ENCODE data around the gene ISG15. TPM values are rescaled to one million over a fixed set of nuclear protein-coding genes. Genes with fewer than 3 reads are reported as not detected.

ISG15 gene
- total RNA-seq, 2 experiments from 2014 or later: 385 to 413 TPM

DNA sequence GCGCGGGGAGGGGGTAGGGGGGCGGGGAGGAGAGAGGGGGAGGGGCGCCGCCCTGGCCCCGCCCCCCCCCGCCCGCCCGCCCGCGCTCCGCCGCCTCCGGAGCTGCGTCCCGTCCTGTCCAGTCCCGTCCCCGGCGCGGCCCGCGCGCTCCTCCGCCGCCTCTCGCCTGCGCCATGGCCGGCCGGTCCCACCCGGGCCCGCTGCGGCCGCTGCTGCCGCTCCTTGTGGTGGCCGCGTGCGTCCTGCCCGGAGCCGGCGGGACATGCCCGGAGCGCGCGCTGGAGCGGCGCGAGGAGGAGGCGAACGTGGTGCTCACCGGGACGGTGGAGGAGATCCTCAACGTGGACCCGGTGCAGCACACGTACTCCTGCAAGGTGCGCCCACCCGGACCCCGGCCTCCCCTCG lies 6.7 kb downstream of the ISG15 start, which contains the start of gene AGRN:
Gene AGRN, plus strand, starts transcription at position 121 of the 405 bp plus-strand sequence. Its CDS starts 53 bp downstream, at position 174.
- Mint-ChIP-seq H3K27me3 (ENCODE audit: low read depth) (peaks cover 4% of the 10 kb centered on the region), H3K9me3 (ENCODE audit: insufficient read depth) (peaks cover 4% of the 10 kb centered on the region), H3K4me3 (peak within 1 kb of the TSS; percentile 65), H3K4me1 (ENCODE audit: low read depth) (peaks cover 34% of the 10 kb centered on the region), H3K27ac (peak within 1 kb of the TSS; percentile 69), H3K36me3 (ENCODE audit: low read depth) (peaks cover 21% of the 10 kb centered on the region)
- DNase-seq (no peak), ATAC-seq (peak; percentile 43)
- POLR2A ChIA-PET: interaction anchor here (1.1 to 1.3 kb wide), 2 partner anchors 19 to 21 kb away, joined by 4 read pairs; no protein-coding TSS in a partner anchor
- CTCF ChIA-PET: interaction anchor here (1.3 to 2.5 kb wide), 2 partner anchors 14 to 44 kb away, joined by 4 to 14 read pairs; no protein-coding TSS in a partner anchor

DNA sequence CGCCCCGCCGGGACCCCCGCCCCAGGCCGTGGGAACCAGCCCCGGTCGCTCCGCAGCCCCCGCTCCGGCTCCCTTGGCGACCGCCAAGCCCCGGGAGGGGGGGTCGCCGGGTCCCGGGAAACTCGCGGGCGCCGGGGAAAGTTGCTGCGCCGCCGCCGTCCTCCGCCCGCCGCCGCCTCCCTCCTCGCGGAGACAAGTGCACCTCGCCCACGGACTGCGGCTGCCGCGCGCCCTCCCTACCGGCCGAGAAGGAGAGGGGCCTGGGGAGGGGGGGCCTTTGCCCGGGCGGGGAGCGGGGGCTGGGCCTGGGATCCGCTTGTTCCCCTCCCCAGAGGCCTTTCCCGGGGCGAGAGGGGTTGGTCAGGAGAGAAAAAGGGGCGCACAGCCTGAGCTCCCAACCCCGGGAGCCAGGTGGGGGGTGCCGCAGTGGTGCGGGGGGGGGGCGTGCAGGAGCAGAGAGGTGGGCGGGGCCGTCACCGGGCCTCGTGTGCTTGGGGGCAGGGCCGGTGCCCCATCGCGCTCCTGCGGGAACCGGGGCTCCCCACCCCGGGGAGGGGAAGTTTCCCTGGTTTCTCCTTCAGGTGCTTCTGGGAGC lies 7.2 kb downstream of the ISG15 start:
- peaks cover 29% of the 10 kb centered on the region for H3K4me1 Mint-ChIP-seq (ENCODE audit: low read depth)
- CTCF ChIA-PET: interaction anchor here (2.3 kb wide), 1 partner anchor 12 kb away, joined by 9 read pairs; no protein-coding TSS in a partner anchor
- no peak for DNase-seq
- H3K27ac Mint-ChIP-seq: no peak overlapping the region
- ATAC-seq: no peak
- H3K36me3 Mint-ChIP-seq (ENCODE audit: low read depth): peaks cover 16% of the 10 kb centered on the region
- H3K9me3 Mint-ChIP-seq (ENCODE audit: insufficient read depth): peaks cover 4% of the 10 kb centered on the region
- H3K4me3 Mint-ChIP-seq: peak overlapping the region; percentile 53
- H3K27me3 Mint-ChIP-seq (ENCODE audit: low read depth): peaks cover 4% of the 10 kb centered on the region
- POLR2A ChIA-PET: no interaction called here

DNA sequence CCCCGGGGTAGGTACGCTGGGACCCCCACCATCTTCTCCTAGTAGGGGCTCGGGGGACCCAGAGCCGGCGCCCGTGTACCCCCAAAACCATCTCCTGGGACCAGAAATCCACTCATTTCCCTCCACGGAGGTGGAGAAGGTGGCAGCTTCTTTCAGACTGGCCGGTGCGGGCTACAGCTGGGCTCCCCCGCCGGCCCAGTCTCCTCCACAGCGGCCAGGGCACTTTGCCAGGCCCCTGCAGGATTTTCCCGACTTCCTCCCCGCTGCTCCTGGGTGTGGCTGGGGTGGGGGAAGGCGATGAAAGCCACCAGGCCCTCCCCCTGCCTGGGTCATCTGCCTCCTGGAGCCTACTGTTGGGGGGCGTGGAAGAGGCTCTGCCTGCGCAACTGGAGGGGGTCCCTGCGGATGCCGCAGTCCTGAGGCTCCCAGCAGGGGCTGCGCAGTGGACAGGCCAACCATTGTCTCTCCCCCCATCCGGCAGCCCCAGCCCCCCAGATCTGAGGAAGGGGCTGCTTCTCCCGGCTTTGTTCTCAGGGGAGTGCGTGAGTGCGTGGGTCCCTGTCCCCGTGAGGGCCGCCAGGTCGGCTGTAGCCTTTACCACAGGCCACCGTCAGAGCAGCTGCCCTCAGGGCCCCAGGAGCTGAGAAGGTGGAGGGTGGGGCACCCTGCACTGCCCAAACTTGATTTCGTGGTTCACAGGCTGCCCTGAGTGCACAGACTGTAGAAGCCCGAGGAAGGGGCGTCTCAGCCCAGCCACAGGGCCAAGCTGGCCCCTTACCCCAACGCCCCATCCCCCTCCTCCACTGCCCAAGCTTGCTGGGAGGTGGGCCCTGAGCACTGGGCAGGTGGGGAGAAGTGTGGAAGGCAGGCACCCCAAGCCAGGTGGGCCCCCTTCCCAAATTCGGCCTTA lies 8.0 kb downstream of the ISG15 start:
- Mint-ChIP-seq H3K27me3 (ENCODE audit: low read depth) (peaks cover 4% of the 10 kb centered on the region), H3K36me3 (ENCODE audit: low read depth) (peaks cover 12% of the 10 kb centered on the region), H3K4me1 (ENCODE audit: low read depth) (peaks cover 29% of the 10 kb centered on the region), H3K9me3 (ENCODE audit: insufficient read depth) (peaks cover 4% of the 10 kb centered on the region), H3K27ac (no peak overlapping the region), H3K4me3 (peak overlapping the region; percentile 53)
- DNase-seq (no peak), ATAC-seq (no peak)
- CTCF ChIA-PET: interaction anchor here (1.0 to 2.3 kb wide), 3 partner anchors 12 to 43 kb away, joined by 3 to 9 read pairs (median 4); no protein-coding TSS in a partner anchor
- POLR2A ChIA-PET: interaction anchor here (0.6 kb wide), 1 partner anchor 157 kb away, joined by 3 read pairs; no protein-coding TSS in a partner anchor

DNA sequence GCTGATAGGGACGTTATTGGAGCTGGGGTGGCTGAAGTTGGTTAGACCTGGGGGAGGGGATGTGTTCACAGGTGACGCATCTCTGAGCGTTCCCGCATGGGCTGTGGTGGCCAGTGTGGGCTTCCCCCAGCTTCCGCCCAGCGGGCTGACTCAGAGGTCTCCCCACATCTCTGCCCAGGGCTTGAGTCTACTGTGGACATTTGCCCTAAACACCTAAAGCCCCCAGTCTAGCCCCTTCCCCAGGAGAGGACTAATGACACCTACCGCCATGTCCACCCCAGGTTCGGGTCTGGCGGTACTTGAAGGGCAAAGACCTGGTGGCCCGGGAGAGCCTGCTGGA lies 8.6 kb downstream of the ISG15 start:
- no peak overlapping the region for H3K4me3 Mint-ChIP-seq

DNA sequence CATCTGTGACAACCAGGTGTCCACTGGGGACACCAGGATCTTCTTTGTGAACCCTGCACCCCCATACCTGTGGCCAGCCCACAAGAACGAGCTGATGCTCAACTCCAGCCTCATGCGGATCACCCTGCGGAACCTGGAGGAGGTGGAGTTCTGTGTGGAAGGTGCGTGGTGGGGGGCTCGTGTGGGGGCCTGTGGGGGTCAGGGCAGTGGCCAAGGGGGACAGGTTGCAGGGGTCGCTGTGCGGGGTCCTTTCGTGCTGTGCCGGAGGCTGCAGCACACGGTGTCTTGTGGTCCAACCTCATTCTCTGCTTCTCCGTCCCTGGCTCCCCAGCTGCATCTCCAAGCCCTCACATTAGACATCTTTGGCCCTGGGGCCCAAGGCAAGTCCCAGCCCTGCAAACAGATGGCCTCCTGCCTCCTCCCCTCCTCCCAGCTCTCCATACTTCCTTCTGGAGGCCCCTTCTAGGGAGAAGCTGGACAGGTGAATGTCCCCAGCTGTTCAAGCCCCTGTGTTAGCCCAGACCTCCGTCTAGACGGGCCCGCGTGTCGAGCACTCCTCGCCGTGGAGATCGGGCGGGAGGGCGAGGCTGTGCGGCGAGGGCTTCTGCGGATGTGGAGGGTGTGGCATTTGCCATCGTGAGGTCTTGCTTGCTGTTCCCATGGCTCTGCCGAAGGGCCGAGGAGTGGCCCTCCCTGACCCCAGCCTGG lies 9.2 kb downstream of the ISG15 start:
- H3K4me3 Mint-ChIP-seq: no peak overlapping the region
- H3K27ac Mint-ChIP-seq: no peak overlapping the region
- ChIA-PET CTCF (interaction anchor here (1.0 to 2.3 kb wide), 4 partner anchors 8 to 38 kb away, joined by 3 to 9 read pairs (median 4); no protein-coding TSS in a partner anchor), POLR2A (no interaction called here)
- H3K36me3 Mint-ChIP-seq (ENCODE audit: low read depth): peaks cover 1% of the 10 kb centered on the region
- DNase-seq (no peak), ATAC-seq (no peak)
- H3K27me3 Mint-ChIP-seq (ENCODE audit: low read depth): peaks cover 4% of the 10 kb centered on the region
- H3K4me1 Mint-ChIP-seq (ENCODE audit: low read depth): peaks cover 23% of the 10 kb centered on the region
- no peaks in the 10 kb centered on the region for H3K9me3 Mint-ChIP-seq (ENCODE audit: insufficient read depth)

More for the DNA sequence above, 8.6 kb downstream of the ISG15 start:
- Mint-ChIP-seq H3K36me3 (ENCODE audit: low read depth) (peaks cover 7% of the 10 kb centered on the region), H3K9me3 (ENCODE audit: insufficient read depth) (peaks cover 4% of the 10 kb centered on the region), H3K4me1 (ENCODE audit: low read depth) (peaks cover 29% of the 10 kb centered on the region), H3K27ac (no peak overlapping the region), H3K27me3 (ENCODE audit: low read depth) (peaks cover 4% of the 10 kb centered on the region)
- ATAC-seq (no peak), DNase-seq (no peak)
- CTCF ChIA-PET: interaction anchor here (1.0 to 2.3 kb wide), 3 partner anchors 11 to 42 kb away, joined by 3 to 9 read pairs (median 4); no protein-coding TSS in a partner anchor
- POLR2A ChIA-PET: interaction anchor here (0.6 kb wide), 1 partner anchor 157 kb away, joined by 3 read pairs; no protein-coding TSS in a partner anchor

DNA sequence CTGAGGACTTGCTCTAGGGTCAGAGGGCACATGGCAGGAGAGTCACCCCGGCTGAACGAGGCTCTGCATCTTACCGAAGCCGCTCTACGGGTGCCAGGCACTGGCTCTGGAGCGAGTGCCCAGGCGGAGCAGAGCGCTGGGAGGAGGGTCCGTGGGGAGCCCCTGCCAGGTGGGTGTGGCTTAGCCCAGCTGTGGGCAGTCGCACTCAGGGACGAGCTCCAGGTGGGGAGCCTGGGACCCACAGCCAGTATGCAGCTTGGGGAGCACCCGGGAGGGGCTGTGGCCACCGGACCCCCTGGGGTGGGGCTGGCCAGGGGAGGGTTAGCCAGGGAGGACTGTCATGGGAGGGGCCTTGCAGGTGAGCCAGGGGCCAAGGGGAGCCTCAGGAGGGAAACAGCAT lies 10.4 kb downstream of the ISG15 start:
- DNase-seq (no peak), ATAC-seq (no peak)
- CTCF ChIA-PET: interaction anchor here (1.3 to 1.9 kb wide), 3 partner anchors 9 to 39 kb away, joined by 3 to 5 read pairs (median 3); no protein-coding TSS in a partner anchor
- Mint-ChIP-seq H3K4me1 (ENCODE audit: low read depth) (peaks cover 17% of the 10 kb centered on the region), H3K27ac (no peak overlapping the region), H3K4me3 (no peak overlapping the region), H3K9me3 (ENCODE audit: insufficient read depth) (no peaks in the 10 kb centered on the region), H3K27me3 (ENCODE audit: low read depth) (peaks cover 4% of the 10 kb centered on the region), H3K36me3 (ENCODE audit: low read depth) (no peaks in the 10 kb centered on the region)
- POLR2A ChIA-PET: interaction anchor here (0.7 kb wide), 1 partner anchor 10 kb away, joined by 3 read pairs; no protein-coding TSS in a partner anchor

DNA sequence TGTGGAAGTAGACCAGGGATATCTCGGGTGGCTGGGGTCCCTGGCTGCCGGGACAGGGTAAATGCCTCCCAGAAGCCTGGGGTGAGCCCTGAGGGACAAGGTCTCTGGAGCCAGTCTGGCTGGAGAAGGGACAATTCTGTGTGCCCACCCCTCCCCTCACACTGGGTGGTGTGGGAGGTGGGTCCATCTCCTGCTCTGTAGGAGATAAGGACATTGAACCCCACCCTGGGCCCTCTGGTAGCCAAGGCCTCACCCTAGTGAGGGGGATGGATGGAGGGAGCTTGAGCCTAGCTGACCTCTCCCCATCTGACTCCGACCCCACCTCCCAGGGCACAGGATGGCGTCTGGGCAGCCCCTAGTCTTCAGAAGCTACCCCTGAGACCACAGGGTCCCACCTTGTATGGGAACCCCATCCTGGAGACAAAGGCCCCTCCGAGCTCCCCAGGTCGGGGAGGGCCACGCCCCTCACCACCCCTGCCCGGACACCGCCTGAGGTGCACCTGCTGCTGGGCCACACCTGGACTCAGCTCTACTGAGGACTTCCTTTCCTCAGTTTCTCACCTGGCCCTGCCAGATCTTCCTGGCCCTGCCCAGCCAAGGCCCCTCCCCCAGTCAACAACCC lies 11.0 kb downstream of the ISG15 start:
- H3K9me3 Mint-ChIP-seq (ENCODE audit: insufficient read depth): no peaks in the 10 kb centered on the region
- POLR2A ChIA-PET: no interaction called here
- H3K4me1 Mint-ChIP-seq (ENCODE audit: low read depth): peaks cover 12% of the 10 kb centered on the region
- no peaks in the 10 kb centered on the region for H3K36me3 Mint-ChIP-seq (ENCODE audit: low read depth)
- no peak overlapping the region for H3K27ac Mint-ChIP-seq
- DNase-seq: no peak
- H3K4me3 Mint-ChIP-seq: no peak overlapping the region
- H3K27me3 Mint-ChIP-seq (ENCODE audit: low read depth): peaks cover 4% of the 10 kb centered on the region
- CTCF ChIA-PET: interaction anchor here (1.3 to 1.9 kb wide), 2 partner anchors 17 to 40 kb away, joined by 3 to 5 read pairs; no protein-coding TSS in a partner anchor
- no peak for ATAC-seq

DNA sequence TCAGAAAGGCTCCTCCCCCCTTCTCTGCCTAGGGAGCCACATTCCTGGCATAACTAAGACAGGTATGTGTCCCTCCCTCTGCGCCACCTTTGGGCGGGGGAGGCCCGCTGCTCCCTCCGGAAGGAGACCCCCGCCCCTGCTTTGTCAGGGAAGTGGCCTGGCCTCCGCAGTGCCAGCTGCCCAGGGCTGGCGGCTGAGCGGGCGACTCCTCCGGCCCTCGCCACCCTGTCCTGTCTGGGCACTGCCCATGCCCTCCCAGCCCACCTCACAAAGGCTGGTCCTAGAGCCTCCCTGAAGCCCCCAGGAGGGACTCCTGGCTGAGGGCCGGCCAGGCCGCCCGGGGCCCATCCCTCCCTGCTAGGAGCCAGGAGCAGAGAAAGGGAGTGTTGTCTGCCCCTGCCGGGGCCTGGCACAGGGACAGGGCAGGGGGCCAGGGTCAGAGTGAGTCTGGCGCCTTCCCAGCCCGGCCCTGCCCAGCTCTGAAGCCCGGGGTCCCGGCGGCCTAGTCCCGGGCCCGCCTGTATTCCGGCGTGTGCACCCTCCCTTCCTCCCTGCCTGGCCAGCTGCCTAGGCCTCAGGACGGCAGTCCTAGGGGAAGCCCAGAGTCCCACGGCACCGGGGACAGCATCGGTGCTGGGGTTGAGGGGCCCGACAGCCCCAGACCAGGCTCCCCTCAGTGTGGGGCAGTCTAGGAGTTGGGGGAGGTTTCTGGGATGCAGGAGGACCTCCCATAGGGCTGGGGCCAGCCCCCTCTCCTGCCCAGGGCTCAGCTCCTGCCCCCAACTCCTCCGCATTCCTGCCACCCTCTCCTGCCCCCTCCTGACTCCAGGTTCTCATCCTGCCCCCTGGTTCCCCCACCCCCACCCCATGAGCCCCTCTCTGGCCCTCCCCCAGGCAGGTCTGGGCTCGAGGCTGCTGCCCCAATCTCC lies 11.7 kb downstream of the ISG15 start:
- ATAC-seq (no peak), DNase-seq (no peak)
- CTCF ChIA-PET: no interaction called here
- H3K27me3 Mint-ChIP-seq (ENCODE audit: low read depth): peaks cover 4% of the 10 kb centered on the region
- H3K9me3 Mint-ChIP-seq (ENCODE audit: insufficient read depth): no peaks in the 10 kb centered on the region
- POLR2A ChIA-PET: no interaction called here
- peaks cover 12% of the 10 kb centered on the region for H3K4me1 Mint-ChIP-seq (ENCODE audit: low read depth)
- no peaks in the 10 kb centered on the region for H3K36me3 Mint-ChIP-seq (ENCODE audit: low read depth)
- no peak overlapping the region for H3K4me3 Mint-ChIP-seq
- no peak overlapping the region for H3K27ac Mint-ChIP-seq

DNA sequence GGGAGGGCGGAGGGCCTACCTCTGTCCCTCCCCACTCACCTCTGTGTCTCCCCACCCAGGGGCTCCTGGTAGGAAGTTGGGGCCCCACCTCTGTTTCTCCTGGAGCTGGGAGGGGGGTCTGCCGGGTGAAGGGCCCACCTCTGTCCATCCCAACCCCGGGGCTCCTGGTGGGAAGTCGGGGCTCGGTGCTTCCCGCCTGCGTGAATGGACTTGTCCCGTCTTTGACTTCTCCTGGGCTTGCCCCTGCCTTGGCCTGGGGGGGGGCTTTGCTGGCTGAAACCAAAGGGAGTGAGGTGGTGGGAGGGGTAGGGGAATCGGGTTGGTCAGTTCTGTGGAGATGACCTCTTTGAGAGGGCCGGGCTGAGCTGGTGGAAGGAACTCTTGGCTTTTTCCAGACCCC lies 12.4 kb downstream of the ISG15 start:
- H3K27ac Mint-ChIP-seq: no peak overlapping the region
- peaks cover 4% of the 10 kb centered on the region for H3K27me3 Mint-ChIP-seq (ENCODE audit: low read depth)
- no peaks in the 10 kb centered on the region for H3K9me3 Mint-ChIP-seq (ENCODE audit: insufficient read depth)
- ChIA-PET CTCF (no interaction called here), POLR2A (no interaction called here)
- ATAC-seq (no peak), DNase-seq (no peak)
- peaks cover 12% of the 10 kb centered on the region for H3K4me1 Mint-ChIP-seq (ENCODE audit: low read depth)
- no peak overlapping the region for H3K4me3 Mint-ChIP-seq
- no peaks in the 10 kb centered on the region for H3K36me3 Mint-ChIP-seq (ENCODE audit: low read depth)

DNA sequence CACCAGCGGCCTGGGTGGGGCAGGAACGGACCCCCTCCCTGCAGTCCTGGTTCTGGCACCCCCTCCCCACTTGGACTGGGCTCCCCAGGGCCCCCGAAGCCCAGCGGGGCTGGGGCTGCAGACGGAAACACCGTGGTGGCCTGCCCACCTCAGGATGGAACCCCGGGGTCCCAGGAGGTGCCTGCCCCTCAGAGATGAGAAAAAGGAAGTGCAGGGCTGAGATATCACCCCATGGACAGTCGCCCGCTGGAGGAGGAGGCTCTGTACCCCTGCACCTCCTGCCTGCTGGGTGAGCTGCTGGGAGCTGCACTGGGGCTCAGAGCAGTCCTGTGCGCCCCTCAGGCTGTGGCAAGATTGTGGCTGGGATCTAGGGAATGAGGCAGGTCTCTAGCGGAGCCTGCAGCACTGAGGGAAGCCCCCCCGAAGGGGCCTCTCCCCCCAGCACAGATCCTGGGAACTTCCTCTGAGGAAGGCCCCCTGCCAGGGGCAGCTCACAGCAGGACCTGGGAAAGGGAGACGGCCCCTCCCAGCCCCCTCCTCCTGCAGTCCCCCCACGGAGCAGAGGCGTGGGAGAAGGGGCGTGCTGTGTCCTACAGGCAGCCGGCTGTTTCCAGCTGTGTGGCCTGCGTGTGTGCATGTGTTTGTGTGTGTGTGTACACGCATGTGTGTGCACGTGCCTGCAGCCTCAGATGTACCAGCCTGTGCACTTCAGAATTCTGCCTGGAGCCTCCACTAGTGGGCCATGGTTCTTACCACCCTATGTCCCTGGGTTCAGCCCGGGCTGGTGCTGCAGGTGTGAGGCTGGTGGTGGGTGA lies 13.5 kb downstream of the ISG15 start:
- no peaks in the 10 kb centered on the region for H3K36me3 Mint-ChIP-seq (ENCODE audit: low read depth)
- H3K27me3 Mint-ChIP-seq (ENCODE audit: low read depth): peaks cover 4% of the 10 kb centered on the region
- CTCF ChIA-PET: no interaction called here
- ATAC-seq (no peak), DNase-seq (no peak)
- H3K9me3 Mint-ChIP-seq (ENCODE audit: insufficient read depth): no peaks in the 10 kb centered on the region
- no peak overlapping the region for H3K27ac Mint-ChIP-seq
- POLR2A ChIA-PET: no interaction called here
- no peak overlapping the region for H3K4me3 Mint-ChIP-seq
- peaks cover 8% of the 10 kb centered on the region for H3K4me1 Mint-ChIP-seq (ENCODE audit: low read depth)
